HG03108 (cell line): Measurements from ENCODE around the gene HABP4.

Experiments used
- ATAC-seq: cut with Tn5 transposase; IDR thresholded peaks from one replicate; pipeline ENCODE4 v1.9.1; 2021; ENCODE audit warnings: moderate library complexity; ENCODE audit not compliant: unreplicated experiment

Gene HABP4

DNA sequence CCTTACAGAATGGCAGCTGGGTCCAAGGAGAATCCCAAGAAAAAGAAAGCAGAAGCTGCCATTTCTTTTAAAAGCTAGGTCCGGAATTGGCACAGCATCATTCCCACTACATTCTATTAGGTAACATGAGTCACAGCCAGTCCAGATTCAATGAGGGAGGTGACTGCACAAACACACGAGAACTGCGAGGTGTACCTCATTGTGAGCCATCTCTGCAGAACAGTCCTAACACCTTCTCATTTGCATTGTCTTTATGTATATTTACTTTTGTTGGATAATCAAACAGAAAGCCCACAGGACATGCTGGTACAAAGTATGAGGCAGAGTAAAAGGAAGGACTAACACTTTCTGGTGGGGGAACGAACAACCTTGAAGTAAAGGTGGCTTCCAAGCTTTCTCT, 14.6 kb upstream of the HABP4 start:
- no peak for ATAC-seq

DNA sequence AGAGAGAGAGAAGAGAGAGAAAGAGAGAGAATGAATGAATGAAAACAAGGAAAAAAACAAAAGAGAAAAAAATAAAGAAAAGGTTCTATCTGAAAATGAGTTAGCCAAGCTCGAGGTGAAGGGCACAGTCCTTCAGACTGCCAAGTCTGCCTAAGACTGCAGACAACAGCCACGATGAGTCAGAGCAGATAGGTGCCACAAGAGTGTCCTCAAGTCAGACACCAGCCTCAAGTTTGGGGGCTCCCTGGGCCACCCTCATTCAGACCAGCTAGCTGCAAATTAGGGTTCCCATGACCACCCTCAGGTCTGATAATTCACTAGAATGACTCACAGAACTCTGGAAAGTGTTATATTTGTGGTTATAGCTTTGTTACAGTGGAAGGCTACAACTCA, 13.9 kb upstream of the HABP4 start:
- ATAC-seq = no peak

DNA sequence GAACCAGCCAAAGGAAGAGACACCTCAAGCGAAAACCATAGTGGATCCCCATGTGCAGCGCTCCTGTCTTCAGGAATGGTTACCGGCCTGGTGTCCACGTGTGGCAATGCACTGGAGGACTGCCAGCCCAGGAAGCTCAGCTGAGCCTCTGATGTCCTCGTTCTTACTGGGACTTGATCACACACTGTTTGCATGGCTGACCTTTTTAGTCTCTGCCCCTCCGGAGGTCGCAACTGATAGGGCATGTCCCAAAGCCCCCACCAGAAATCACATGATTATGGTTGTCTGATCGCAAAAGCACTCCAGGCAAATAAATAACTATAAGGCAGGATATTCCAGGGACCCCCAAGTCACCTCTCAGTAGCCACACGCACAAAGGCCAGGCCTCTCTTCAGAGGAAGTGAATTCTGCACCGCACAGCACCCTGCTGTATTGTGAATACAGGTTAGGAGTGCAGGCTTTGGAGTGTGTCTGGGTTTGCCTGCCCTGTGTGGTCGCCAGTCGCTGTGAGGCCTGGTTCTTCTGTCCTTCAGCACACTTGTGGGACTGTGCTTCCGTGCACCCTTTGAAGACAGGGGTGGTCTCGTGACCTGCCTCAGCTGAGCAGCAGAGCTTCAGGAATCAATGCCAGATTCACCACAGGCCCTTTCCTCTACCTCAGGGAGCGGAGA, 13.4 kb upstream of the HABP4 start:
- no peak for ATAC-seq

GRCh38 chr9:96437454-96437853, 12.5 kb upstream of the HABP4 start:
- no peak for ATAC-seq

DNA sequence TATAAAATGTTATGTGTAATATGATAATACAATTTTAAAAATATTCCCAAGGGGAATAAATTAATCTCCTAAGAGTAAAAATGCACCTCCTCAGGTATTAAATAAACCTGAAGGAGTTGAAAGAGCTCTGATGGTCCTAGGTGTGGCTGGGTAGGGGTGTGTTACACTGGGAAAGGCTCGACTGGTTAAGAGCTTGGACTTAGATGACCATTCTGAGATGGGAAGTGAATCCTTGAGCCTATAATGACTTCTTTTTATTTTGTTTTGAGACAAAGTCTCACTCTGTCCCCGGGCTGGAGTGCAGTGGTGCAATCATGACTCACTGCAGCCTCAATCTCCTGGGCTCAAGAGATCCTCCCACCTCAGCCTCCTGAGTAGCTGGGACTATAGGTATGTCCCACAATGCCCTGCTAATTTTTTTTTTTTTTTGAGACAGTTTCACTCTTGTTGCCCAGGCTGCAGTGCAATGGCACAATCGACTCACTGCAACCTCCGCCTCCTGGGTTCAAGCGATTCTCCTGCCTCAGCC, 9.2 kb upstream of the HABP4 start:
- no peak for ATAC-seq

- no peak for ATAC-seq
These were observed 8.0 kb upstream of the HABP4 start for GRCh38 chr9:96441798-96442445.

- no peak for ATAC-seq
These were observed 7.5 kb upstream of the HABP4 start for GRCh38 chr9:96442491-96442890.

DNA sequence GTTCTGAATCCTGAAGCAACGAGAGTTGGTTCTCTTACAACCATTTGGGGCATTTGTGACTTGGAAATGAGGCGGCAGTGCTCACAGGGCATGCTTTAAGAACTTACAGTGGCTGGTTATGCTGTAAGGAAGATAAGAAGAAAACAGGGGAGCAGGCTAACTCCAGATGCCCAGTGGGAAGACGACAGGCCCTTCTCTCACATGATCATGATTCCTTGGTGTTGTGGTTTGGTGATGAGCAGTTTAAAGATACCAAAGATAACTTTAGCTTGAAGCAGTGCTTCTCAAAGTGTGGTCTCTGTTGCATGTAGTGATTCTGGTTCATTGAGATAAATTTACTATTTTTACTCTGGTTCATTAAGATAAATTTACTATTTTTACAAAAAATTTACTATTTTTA, 2.6 kb upstream of the HABP4 start:
- ATAC-seq = no peak

GRCh38 chr9:96448546-96449170, 1.3 kb upstream of the HABP4 start:
- ATAC-seq = no peak

DNA sequence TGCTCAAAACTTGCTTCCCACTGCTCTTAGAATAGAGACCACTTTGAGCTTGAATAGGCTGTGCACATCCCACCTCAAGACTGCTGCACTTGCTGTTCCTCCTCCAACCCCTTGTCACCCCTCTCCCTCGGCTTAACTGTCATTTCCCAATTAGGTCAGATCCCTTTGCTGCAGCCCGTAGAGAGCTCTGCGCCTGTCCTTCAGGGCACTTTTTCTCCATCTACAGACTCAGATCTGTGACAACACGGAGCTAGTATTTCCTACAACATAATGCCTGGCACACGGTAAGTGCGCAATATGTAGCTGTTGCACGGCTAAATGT, 485 bp upstream of the HABP4 start:
- peak; percentile 21 for ATAC-seq

- ATAC-seq = no peak
These were observed 902 bp downstream of the HABP4 start for GRCh38 chr9:96450613-96451528.

- ATAC-seq = no peak
These were observed 3.7 kb downstream of the HABP4 start for GRCh38 chr9:96453625-96454024.

DNA sequence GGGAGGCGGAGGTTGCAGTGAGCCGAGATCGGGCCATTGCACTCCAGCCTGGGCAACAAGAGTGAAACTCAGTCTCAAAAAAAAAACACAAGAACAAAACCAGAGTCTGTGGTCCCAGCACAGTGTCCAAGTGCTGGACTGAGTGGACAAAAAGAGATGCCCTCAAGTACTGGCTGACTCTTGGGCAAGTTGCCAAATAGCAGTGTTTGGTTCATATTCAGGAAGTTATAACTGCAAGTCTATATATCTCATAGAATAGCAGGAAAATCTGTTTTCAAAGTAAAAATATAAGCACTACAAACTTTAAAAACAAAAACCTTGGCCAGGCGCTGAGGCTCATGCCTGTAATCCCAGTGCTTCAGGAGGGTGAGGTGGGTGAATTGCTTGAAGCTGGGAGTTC, 7.3 kb downstream of the HABP4 start:
- ATAC-seq = no peak

DNA sequence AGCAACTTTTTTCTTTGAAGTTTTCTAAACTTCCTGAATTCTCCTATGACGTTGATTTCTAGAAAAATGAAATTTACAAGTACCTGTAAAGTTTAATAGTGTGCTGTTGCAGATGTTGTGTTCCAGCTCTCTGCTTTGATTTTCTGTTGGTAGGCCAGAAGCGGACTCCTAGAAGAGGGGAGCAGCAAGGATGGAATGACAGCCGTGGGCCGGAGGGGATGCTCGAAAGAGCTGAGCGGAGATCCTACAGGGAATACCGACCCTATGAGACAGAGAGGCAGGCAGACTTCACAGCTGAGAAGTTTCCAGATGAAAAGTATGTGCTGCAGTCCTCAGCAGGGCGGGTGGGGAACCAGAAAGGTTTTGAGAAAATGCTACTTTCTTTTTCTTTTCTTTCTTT, 8.3 kb downstream of the HABP4 start:
- no peak for ATAC-seq

GRCh38 chr9:96459268-96460007, 9.5 kb downstream of the HABP4 start:
- no peak for ATAC-seq

DNA sequence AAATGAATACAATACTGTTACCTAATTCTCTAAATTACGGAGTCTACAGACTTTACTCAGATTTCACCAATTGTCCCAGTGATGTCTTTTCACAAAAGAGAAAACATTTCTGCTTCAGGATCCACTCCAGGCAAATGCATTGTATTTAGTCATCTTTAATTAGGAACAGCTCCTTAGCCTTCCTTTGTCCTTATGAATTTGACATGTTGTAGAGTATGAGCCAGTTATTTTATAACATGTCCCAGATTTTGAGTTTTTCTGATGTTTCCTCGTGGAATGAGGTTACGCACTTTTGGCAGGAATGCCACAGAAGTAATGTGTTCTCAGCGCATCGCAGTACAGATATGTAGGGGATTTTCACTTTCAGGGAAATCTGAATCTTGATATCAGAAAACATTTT, 10.5 kb downstream of the HABP4 start:
- ATAC-seq = no peak

DNA sequence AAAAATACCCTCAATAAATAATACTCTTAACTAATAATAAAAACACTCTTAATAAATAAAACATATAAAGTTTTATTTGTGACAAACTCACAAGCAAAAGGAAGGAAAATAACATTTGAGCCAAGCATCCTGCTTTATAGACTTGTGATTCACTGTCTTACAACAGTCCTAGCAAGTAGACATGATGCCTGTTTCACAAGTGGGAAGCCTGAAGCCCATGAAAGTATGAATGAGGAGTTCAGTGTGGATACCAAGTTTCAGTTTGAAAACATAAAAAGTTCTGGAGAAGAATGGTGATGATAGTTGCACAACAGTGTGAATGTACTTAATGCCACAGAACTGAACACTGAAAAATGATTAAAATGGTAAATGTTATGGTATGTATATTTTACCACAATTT, 10.9 kb downstream of the HABP4 start:
- ATAC-seq = no peak

DNA sequence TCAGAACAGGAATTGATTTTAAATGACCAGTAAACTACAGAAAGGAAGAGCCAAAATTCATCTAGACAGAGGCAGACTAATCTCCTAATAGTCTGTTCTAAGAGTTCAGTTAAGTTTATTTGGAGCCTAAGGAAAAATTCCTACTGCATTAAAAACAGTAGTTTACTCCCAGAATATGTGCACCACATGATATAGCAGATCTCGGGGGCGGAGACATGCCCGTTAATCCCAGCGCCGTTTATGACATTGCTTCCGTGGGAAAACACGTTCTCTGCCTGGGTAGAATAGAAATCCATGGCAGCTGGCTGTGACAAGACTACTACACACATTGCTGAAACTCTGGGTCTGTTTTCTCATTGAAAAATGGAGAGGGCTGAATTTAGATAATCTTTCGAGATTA, 11.4 kb downstream of the HABP4 start:
- no peak for ATAC-seq

GRCh38 chr9:96462541-96462940, 12.6 kb downstream of the HABP4 start:
- ATAC-seq = no peak

DNA sequence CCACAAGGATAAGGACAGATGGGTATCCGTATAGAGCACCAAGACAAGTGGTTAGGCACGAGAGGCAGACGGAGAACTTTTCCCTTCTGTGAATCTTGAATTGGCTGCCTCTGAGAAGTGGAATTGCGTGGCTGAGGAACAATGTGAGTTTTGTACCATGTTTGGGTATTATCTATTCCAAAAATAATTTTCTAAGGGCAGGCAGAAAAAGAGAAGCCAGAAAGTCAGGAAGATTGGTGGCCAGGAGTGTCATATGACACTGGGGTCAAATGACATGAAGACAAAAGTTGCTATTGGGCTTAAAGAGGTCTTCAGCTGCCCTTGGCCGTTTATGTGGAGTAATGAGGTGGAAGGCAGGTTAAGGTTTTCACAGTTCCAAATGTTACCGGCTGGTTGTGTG, 14.5 kb downstream of the HABP4 start:
- no peak for ATAC-seq

DNA sequence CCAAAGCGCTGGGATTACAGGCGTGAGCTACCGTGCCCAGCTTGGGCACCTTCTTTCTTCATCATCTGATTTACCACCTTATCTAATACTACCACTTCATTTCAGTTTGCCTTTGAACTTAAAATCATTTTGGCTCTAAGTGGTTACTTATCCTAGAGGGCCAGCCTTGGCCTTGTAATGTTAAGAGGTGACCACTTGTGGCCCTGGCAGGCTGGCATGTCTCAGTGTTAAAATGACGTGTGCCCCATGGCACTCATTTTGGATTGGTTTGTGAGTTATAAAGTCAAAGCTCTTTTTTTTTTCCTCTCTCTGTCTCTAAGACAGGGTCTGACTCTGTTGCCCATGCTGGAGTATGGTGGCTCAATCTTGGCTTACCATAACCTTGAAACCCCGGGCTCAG, 17.8 kb downstream of the HABP4 start:
- no peak for ATAC-seq
